IPS DF 4.7 (cell line): Measurements from ENCODE around the gene ERG.

Experiments used
- DNase-seq: peaks from one replicate; pipeline ENCODE4 v3.0.0-alpha.2; 2013; ENCODE audit warnings: low spot score; ENCODE audit errors: extremely low read depth

The ERG gene

DNA sequence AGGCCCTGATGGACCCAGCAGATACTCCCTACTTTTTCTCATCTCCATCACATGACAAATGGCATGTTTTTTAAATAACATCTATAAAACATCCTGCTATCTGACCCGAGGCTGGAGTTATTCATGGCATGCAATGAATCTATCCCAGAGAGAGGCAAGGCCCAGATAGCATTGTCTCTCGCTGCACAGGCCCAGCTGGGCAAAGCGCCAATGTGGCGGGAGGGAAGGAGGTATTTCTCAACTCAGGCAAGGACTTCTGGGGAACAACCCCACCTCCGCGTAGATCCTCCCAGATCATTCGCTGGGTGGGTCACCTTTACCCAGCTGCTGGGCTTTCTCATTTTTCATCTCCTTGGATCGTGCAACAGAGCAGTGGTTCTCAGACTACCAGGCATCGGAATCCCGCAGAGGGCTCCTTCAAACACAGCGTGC lies 59.8 kb downstream of the ERG start:
- no peak for DNase-seq

- no peak for DNase-seq
Measured at GRCh38 chr21:38436341-38436740, 61.9 kb downstream of the ERG start.

DNA sequence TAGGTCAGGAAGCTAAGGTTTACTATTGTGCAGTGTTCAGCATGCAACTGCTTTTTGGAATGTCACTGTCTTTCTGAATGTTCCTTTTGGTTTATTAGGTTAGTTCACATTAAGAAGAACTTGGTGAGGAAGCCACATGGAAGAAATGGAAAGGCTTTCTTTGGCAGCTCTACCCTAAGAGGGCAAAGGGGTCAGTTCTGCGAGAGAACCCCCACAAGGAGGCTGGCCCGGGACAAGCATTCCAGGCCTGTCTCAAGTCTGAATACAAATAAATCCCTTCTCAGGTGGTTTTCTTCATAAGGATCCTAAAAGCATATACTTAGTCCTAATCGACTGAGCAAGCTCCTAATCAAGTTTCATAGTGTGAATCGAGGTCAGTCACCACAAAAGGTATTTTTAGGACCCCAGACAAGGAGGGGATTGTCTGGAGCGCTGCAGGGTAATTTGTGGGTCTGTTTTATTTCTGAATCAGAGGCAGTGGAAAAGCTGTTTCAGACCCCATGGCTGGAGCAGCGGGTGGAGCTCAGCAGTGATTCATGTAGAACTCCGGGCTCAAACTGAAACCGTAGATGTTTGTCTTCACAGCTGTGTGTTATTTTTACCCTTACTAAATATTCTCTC lies 63.3 kb downstream of the ERG start:
- DNase-seq, result no peak

DNA sequence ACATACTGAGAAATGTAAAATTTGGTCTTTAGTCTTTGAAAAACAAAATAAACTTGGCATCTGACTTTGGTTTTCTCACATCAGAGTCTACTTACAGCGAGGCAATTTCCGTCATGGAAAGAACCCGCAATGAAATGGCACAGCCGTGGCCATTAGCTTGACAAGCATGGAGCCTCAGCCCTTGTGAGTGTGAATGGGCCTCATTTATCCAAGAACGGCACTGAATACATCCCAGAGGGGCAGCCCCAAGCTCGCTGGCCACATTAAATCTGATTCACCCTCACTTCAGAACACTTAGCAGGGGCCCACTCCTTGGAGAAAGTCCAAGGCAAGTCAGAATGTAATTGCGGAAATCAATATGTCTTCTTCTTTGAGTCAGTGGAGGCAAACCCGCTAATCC lies 64.8 kb downstream of the ERG start:
- no peak for DNase-seq

DNA sequence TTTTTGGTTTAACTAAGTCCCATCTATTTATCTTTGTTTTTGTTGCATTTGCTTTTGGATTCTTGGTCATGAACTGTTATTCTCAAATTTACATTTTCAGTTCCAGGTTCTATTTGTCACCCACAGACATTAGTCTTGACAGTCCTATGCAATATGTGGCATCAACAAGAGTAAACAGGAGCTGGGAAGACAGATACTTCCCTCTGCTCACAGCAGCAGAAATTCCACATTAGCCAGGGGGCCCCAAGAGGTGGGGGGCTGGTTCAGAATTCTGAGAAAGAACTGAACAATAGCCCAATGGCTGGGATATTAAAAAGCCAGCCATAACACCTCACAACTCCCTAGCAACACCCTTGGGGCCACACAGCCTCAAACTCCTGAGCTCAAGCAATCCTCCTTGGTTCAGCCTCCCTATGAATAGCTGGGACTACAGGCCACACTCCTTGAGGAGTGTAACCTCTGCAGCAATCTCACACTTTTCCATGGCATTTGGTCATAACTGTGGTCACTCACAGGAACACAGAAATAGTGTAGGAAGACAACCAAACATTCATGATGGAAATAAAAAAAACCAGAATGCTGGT lies 67.8 kb downstream of the ERG start:
- no peak for DNase-seq

GRCh38 chr21:38429011-38429410 lies 69.3 kb downstream of the ERG start:
- no peak for DNase-seq

- DNase-seq, result no peak
Measured at GRCh38 chr21:38428211-38428610, 70.1 kb downstream of the ERG start.

DNA sequence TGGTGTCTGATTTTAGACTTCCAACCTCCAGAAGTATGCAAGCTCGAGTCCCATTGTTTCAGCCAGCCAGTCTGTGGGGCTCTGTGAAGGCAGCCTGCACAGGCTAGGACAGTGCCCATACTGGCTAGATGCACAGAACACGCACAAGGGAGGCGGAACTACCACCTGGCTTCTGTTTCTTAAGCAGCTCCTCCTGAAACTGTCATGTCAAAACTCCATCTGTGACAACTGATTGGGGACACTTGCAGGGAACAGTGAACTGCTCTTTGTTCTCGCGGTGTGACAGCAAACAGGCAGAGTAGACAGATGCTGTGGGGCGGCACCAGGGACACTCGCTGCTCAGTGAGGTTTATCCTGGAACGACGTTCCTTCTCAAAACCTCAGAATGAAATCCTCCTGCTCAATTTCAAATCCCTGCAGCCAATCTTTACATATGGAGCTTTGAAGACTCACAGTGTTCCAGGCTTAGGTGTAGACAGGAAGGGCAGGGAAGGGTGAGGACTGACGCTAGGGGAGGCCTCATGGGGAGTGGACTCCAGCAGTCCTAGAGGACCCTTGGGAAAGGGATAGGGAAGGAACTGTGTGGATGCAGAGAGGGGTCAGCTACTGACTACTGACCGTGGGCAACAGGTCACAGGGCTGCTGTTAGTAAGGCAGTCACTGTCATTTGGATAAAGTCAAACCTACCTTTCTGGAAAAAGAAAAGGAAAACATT lies 73.8 kb downstream of the ERG start:
- DNase-seq, result no peak

- no peak for DNase-seq
Measured at GRCh38 chr21:38422082-38422481, 76.2 kb downstream of the ERG start.

DNA sequence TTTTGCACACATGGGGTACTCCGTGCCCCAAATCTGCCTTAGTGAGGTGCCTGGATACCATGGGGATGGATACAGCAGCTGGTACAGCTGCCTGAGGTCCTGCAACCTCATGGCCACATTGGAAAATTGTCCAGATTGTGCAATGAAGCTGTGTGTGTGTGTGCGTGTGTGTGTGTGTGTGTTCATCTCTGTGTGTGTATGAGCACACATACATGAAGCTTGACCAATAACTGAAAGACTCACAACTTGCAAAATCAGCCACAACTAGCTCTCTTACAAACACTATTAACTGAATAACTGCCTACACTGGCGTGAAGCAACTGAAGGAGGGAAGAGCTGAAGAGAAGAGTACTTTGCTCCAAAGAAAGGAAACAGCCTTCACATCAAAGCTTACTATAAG lies 78.1 kb downstream of the ERG start:
- no peak for DNase-seq

DNA sequence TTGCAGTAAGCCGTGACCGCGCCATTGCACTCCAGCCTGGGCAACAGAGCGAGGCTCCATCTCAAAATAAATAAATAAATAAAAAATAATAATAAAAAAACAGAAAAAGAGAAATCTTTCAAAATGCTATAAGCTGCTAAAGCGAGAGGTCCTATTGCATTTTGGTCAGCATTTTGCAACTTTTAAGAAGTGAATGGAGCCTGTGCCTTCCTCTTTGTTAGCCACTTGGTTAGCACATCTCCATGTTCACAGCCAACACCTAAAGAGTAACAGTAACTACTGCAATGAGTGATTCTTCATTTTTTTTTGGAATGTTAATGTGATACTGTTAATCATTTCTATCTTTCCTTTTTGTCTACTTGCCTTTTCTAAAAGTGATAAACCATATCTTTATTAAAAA lies 80.6 kb downstream of the ERG start:
- no peak for DNase-seq

GRCh38 chr21:38416791-38417190 lies 81.5 kb downstream of the ERG start:
- DNase-seq, result no peak

- DNase-seq, result no peak
Measured at GRCh38 chr21:38413958-38414548, 84.2 kb downstream of the ERG start.

DNA sequence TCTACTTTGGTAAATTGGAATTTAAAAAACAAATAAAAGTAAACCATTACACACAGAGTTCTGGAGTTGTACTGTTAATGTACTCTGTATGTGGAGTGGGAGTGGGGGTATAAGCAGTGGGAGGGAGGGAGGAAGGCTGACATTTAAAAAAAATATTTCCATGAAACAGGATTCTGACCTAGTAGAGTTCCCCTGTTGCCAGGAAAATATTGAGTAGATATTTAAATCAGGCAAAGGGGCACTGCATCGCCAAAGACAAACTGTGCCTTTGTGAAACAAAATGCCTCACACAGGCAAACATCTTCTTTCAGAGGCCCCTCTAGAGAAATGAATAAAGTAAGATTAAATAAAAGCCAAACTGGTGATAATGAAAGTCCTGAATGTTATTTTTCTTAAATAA lies 87.8 kb downstream of the ERG start:
- DNase-seq, result no peak

GRCh38 chr21:38409907-38410306 lies 88.4 kb downstream of the ERG start:
- no peak for DNase-seq

GRCh38 chr21:38404177-38404576 lies 94.1 kb downstream of the ERG start:
- DNase-seq, result no peak

DNA sequence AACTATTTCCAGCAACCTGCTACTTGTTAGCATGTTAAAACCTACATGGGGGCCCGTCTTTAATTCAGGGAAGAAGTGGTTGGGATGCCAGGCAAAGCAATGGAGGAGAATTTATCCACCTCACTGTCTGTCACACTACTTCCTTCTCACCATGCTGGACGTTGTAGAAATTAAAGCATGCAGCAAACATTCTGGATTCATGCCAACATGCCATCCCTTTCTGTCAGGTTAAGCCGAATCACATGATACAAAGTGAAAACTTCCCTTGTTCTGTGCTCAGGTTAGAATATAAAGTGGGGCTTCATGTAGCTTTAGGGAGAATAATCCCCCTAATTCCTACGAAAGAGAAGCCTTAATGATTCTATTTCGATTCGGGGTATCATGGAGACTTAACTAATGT lies 95.5 kb downstream of the ERG start:
- no peak for DNase-seq

- DNase-seq, result no peak
Measured at GRCh38 chr21:38402291-38402690, 96.0 kb downstream of the ERG start.

- DNase-seq, result no peak
Measured at GRCh38 chr21:38401191-38401926, 96.9 kb downstream of the ERG start.

- no peak for DNase-seq
Measured at GRCh38 chr21:38400195-38400919, 97.9 kb downstream of the ERG start.

DNA sequence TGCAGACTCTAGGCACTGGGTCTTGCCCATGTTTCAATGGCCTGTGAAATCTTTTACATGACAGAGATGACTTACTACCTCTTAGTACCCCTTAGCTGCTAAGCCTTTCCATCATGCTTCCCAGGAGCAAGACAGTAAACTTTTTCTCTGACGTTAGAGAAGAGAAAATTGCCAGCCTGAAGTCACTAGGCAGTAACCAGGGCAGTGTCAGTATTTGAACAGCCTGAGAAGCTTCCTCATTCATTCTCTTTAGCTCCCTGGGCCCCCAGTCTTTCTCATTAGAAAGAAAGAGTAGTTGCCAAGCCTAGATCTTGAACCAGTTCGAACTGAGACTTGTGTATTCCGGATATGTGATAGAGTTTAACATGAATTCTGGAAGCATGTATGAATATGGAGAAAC lies 99.2 kb downstream of the ERG start:
- DNase-seq, result no peak
